Colonic mucosa (tissue), 4 donors: ENCODE measurements around the gene HYCC1. TPM values are rescaled to one million over a fixed set of nuclear protein-coding genes. Genes with fewer than 3 reads are reported as not detected.
"Not testable (repeated sequence)": the region's sequence is repeated elsewhere in the genome, so short reads cannot be mapped to it uniquely, and the experiment has no call there.

Experiments
- DNase-seq: peaks from one replicate; pipeline ENCODE4 v3.0.0-alpha.2; 2020
- H3K27ac ChIP-seq: fragments of 200-600 bp; one replicate; pipeline ENCODE4 v1.8.0; 2021
- H3K27me3 ChIP-seq: fragments of 200-600 bp; one replicate; pipeline ENCODE4 v1.8.0; 2021
- H3K36me3 ChIP-seq: fragments of 200-600 bp; one replicate; pipeline ENCODE4 v1.8.0; 2021
- H3K4me1 ChIP-seq: fragments of 200-600 bp; one replicate; pipeline ENCODE4 v1.8.0; 2021; ENCODE audit warnings: mild to moderate bottlenecking
- H3K4me3 ChIP-seq: fragments of 200-600 bp; one replicate; pipeline ENCODE4 v1.8.0; 2021
- H3K9ac ChIP-seq, 2 donors: one replicate each; pipeline ENCODE4 v1.7.0; 2013; ENCODE audit warnings: control low read depth in 2 of 2, low read depth in 2 of 2, low read length in 2 of 2
- H3K9me3 ChIP-seq: fragments of 200-600 bp; one replicate; pipeline ENCODE4 v1.8.0; 2021
- CTCF ChIP-seq: fragments of 200-600 bp; IDR thresholded peaks from one replicate; pipeline ENCODE4 v1.8.0; 2022; ENCODE audit warnings: antibody characterized with exemption, mild to moderate bottlenecking
- intact Hi-C: fragments of 100-400 bp; cut with DNase I; formaldehyde crosslinking; loops from one replicate; pipeline ENCODE4 v1.14.1; 2022
- total RNA-seq, 2 donors: library from RNA; stranded (reverse); fragmentation: NEBNext Ultra II Directional in 1 of 2; extraction: Animal tissue kit (Norgen Biotek cat#: 25700) in 1 of 2; gene quantifications; one replicate each; pipeline ENCODE4 v1.2.1, GENCODE V29; 2021
- donor health status: healthy.
- donor health status: DM: no; HTN: no; CAD: no.
- donor health status: DM: no; HTN: no; CAD: no.

Gene HYCC1
- total RNA-seq, 2 donors from 2014 or later, result 5.5 to 10.8 TPM

GRCh38 chr7:23044581-23044980, 30.7 kb upstream of the HYCC1 start:
- Histone ChIP-seq H3K4me1 (no peaks in the 10 kb centered on the region), H3K9me3 (no peaks in the 10 kb centered on the region), H3K4me3 (no peak overlapping the region), H3K27me3 (no peaks in the 10 kb centered on the region), H3K36me3 (no peaks in the 10 kb centered on the region), H3K9ac (no peak overlapping the region), H3K27ac (no peak overlapping the region)
- TF ChIP-seq CTCF, result no peak
- intact Hi-C loops, result no loop called here
- DNase-seq, result no peak

- intact Hi-C loops, result no loop called here
- no peak for TF ChIP-seq CTCF
- H3K4me3 ChIP-seq, result no peak overlapping the region
- no peak overlapping the region for H3K27ac ChIP-seq
- no peaks in the 10 kb centered on the region for H3K9me3 ChIP-seq
- no peaks in the 10 kb centered on the region for H3K4me1 ChIP-seq
- no peak for DNase-seq
- H3K27me3 ChIP-seq, result no peaks in the 10 kb centered on the region
- no peak overlapping the region for H3K9ac ChIP-seq
- H3K36me3 ChIP-seq, result no peaks in the 10 kb centered on the region
Observed at GRCh38 chr7:23043441-23043840, 29.5 kb upstream of the HYCC1 start.

GRCh38 chr7:23039674-23040073, 25.7 kb upstream of the HYCC1 start:
- H3K36me3 ChIP-seq, H3K4me1 ChIP-seq, H3K4me3 ChIP-seq, H3K9ac ChIP-seq, intact Hi-C loops, H3K9me3 ChIP-seq, DNase-seq, H3K27me3 ChIP-seq, H3K27ac ChIP-seq: not testable (repeated sequence)

GRCh38 chr7:23035542-23036371, 21.8 kb upstream of the HYCC1 start:
- DNase-seq, H3K9me3 ChIP-seq, intact Hi-C loops, H3K36me3 ChIP-seq, H3K4me1 ChIP-seq, H3K27ac ChIP-seq, H3K4me3 ChIP-seq, H3K27me3 ChIP-seq, H3K9ac ChIP-seq: not testable (repeated sequence)

GRCh38 chr7:23027261-23027660, 13.3 kb upstream of the HYCC1 start:
- no peaks in the 10 kb centered on the region for H3K9me3 ChIP-seq
- no peak overlapping the region for H3K9ac ChIP-seq
- H3K4me3 ChIP-seq, result no peak overlapping the region
- DNase-seq, result no peak
- H3K27me3 ChIP-seq, result no peaks in the 10 kb centered on the region
- no peak overlapping the region for H3K27ac ChIP-seq
- no peaks in the 10 kb centered on the region for H3K36me3 ChIP-seq
- intact Hi-C loops, result no loop called here
- no peaks in the 10 kb centered on the region for H3K4me1 ChIP-seq
- no peak for TF ChIP-seq CTCF

GRCh38 chr7:23026164-23026563, 12.2 kb upstream of the HYCC1 start:
- no peak overlapping the region for H3K4me3 ChIP-seq
- H3K36me3 ChIP-seq, result no peaks in the 10 kb centered on the region
- TF ChIP-seq CTCF, result no peak
- DNase-seq, result no peak
- no peak overlapping the region for H3K27ac ChIP-seq
- no peaks in the 10 kb centered on the region for H3K27me3 ChIP-seq
- H3K9me3 ChIP-seq, result no peaks in the 10 kb centered on the region
- intact Hi-C loops, result no loop called here
- H3K4me1 ChIP-seq, result no peaks in the 10 kb centered on the region
- no peak overlapping the region for H3K9ac ChIP-seq
